HG03565 (cell line): ENCODE measurements around the gene REPS1.
A peak's percentile ranks its signal among the peaks of the same experiment; 100 is the strongest.
"Not testable (repeated sequence)": the region's sequence is repeated elsewhere in the genome, so short reads cannot be mapped to it uniquely, and the experiment has no call there.

Experiments
- ATAC-seq: cut with Tn5 transposase; IDR thresholded peaks from one replicate; pipeline ENCODE4 v1.9.1; 2021; ENCODE audit warnings: mild to moderate bottlenecking, moderate library complexity; ENCODE audit not compliant: unreplicated experiment

REPS1 gene

GRCh38 chr6:138943089-138943625, 44.9 kb downstream of the REPS1 start:
- no peak for ATAC-seq

GRCh38 chr6:138936873-138937272, 51.2 kb downstream of the REPS1 start:
- ATAC-seq = not testable (repeated sequence)

- no peak for ATAC-seq
These were observed 56.4 kb downstream of the REPS1 start for GRCh38 chr6:138931660-138932059.

- ATAC-seq = no peak
These were observed 61.5 kb downstream of the REPS1 start for GRCh38 chr6:138926579-138926978.

- no peak for ATAC-seq
These were observed 62.2 kb downstream of the REPS1 start for GRCh38 chr6:138925806-138926205.

GRCh38 chr6:138923561-138923960, 64.5 kb downstream of the REPS1 start:
- no peak for ATAC-seq

- no peak for ATAC-seq
These were observed 67.1 kb downstream of the REPS1 start for GRCh38 chr6:138920906-138921305.

GRCh38 chr6:138914701-138915100, 73.4 kb downstream of the REPS1 start:
- ATAC-seq = no peak

- ATAC-seq = no peak
These were observed 75.7 kb downstream of the REPS1 start for GRCh38 chr6:138912308-138912707.

GRCh38 chr6:138909975-138910374, 78.1 kb downstream of the REPS1 start:
- ATAC-seq = no peak

GRCh38 chr6:138909511-138909910, 78.5 kb downstream of the REPS1 start:
- ATAC-seq = no peak

- ATAC-seq = no peak
These were observed 80.9 kb downstream of the REPS1 start for GRCh38 chr6:138907167-138907566.

GRCh38 chr6:138897031-138897430, 91.0 kb downstream of the REPS1 start:
- ATAC-seq = no peak

GRCh38 chr6:138896104-138896756, 91.8 kb downstream of the REPS1 start:
- ATAC-seq = no peak

- no peak for ATAC-seq
These were observed 96.6 kb downstream of the REPS1 start for GRCh38 chr6:138891255-138891986.

- no peak for ATAC-seq
These were observed 102.8 kb downstream of the REPS1 start for GRCh38 chr6:138885156-138885819.

GRCh38 chr6:138882369-138883017, 105.6 kb downstream of the REPS1 start:
- ATAC-seq = peak; percentile 60

GRCh38 chr6:138873191-138873590, 114.9 kb downstream of the REPS1 start:
- ATAC-seq = no peak

- ATAC-seq = no peak
These were observed 118.7 kb downstream of the REPS1 start for GRCh38 chr6:138869398-138869797.

GRCh38 chr6:138868181-138868580, 119.9 kb downstream of the REPS1 start:
- no peak for ATAC-seq

- no peak for ATAC-seq
These were observed 122.5 kb downstream of the REPS1 start for GRCh38 chr6:138865480-138866109.
